Osteocyte (in vitro differentiated cells): ENCODE data around the gene C19orf38. TPM values are rescaled to one million over a fixed set of nuclear protein-coding genes. Genes with fewer than 3 reads are reported as not detected.

ENCODE experiments used
- DNase-seq: peaks from one replicate; pipeline ENCODE4 v3.0.0; 2021; ENCODE audit warnings: mixed read lengths; ENCODE audit not compliant: unreplicated experiment; ENCODE audit errors: extremely low spot score
- H3K27ac Mint-ChIP-seq: one replicate; pipeline ENCODE4 v1.8.0; 2021; ENCODE audit warnings: mild to moderate bottlenecking, mixed read lengths; ENCODE audit not compliant: unreplicated experiment
- H3K27me3 Mint-ChIP-seq: one replicate; pipeline ENCODE4 v1.8.0; 2021; ENCODE audit warnings: mixed read lengths; ENCODE audit not compliant: unreplicated experiment
- H3K36me3 Mint-ChIP-seq: one replicate; pipeline ENCODE4 v1.8.0; 2021; ENCODE audit warnings: mixed read lengths; ENCODE audit not compliant: unreplicated experiment
- H3K4me1 Mint-ChIP-seq: one replicate; pipeline ENCODE4 v1.8.0; 2021; ENCODE audit warnings: mixed read lengths; ENCODE audit not compliant: unreplicated experiment
- H3K4me3 Mint-ChIP-seq: one replicate; pipeline ENCODE4 v1.8.0; 2021; ENCODE audit warnings: mild to moderate bottlenecking, moderate library complexity, mixed read lengths; ENCODE audit not compliant: unreplicated experiment
- H3K9me3 Mint-ChIP-seq: one replicate; pipeline ENCODE4 v1.8.0; 2021; ENCODE audit warnings: mixed read lengths; ENCODE audit not compliant: unreplicated experiment
- CTCF ChIP-seq: fragments of 200-600 bp; sonication (generic); IDR thresholded peaks from 2 replicates; pipeline ENCODE4 v1.5.0; 2021; ENCODE audit warnings: antibody characterized with exemption, mild to moderate bottlenecking, moderate library complexity
- total RNA-seq: library from RNA; stranded (reverse); gene quantifications from 2 replicates; pipeline ENCODE4 v1.2.1, GENCODE V29; 2021

C19orf38 gene
- total RNA-seq, 1 donor from 2014 or later = 0.27 TPM

GRCh38 chr19:10889880-10890279, 41.7 kb downstream of the C19orf38 start:
- no peak for DNase-seq
- H3K4me1 Mint-ChIP-seq = peaks cover 42% of the 10 kb centered on the region
- H3K27ac Mint-ChIP-seq = no peak overlapping the region
- no peak overlapping the region for H3K4me3 Mint-ChIP-seq
- TF ChIP-seq CTCF = no peak
- H3K9me3 Mint-ChIP-seq = no peaks in the 10 kb centered on the region
- H3K27me3 Mint-ChIP-seq = no peaks in the 10 kb centered on the region
- no peaks in the 10 kb centered on the region for H3K36me3 Mint-ChIP-seq

GRCh38 chr19:10891405-10892086, 43.3 kb downstream of the C19orf38 start:
- H3K4me3 Mint-ChIP-seq = no peak overlapping the region

DNA sequence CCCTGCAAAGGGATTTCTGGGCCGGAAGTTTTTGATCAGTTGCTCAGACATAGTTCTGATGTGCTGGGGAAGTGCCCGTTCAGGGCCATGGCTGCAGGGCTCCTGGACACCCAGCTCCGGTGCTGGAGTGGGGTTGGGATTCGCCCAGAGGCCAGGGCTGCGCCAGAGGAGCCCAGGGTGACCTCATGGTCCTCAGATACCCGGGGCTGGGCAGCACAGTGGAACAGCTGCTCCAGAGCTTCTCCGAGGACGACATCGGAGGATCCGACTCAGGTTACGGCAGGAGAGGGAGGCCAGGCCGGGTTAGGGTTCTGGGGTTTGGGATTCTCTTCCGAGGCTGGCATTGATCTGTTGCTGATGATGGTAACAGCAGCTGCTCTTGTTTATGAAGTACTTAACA, 44.0 kb downstream of the C19orf38 start:
- Mint-ChIP-seq H3K27me3 (no peaks in the 10 kb centered on the region), H3K4me3 (no peak overlapping the region), H3K27ac (no peak overlapping the region), H3K9me3 (no peaks in the 10 kb centered on the region), H3K4me1 (peaks cover 49% of the 10 kb centered on the region), H3K36me3 (no peaks in the 10 kb centered on the region)
- DNase-seq = no peak
- TF ChIP-seq CTCF = no peak

More at GRCh38 chr19:10891405-10892086, 43.3 kb downstream of the C19orf38 start:
- H3K9me3 Mint-ChIP-seq = no peaks in the 10 kb centered on the region
- no peaks in the 10 kb centered on the region for H3K27me3 Mint-ChIP-seq
- no peaks in the 10 kb centered on the region for H3K36me3 Mint-ChIP-seq
- DNase-seq = no peak
- peaks cover 45% of the 10 kb centered on the region for H3K4me1 Mint-ChIP-seq
- no peak for TF ChIP-seq CTCF
- no peak overlapping the region for H3K27ac Mint-ChIP-seq

GRCh38 chr19:10894911-10895213, 46.6 kb downstream of the C19orf38 start:
- Mint-ChIP-seq H3K36me3 (no peaks in the 10 kb centered on the region), H3K4me3 (no peak overlapping the region), H3K4me1 (peaks cover 53% of the 10 kb centered on the region), H3K27ac (no peak overlapping the region), H3K9me3 (no peaks in the 10 kb centered on the region), H3K27me3 (no peaks in the 10 kb centered on the region)
- TF ChIP-seq CTCF = no peak
- no peak for DNase-seq

DNA sequence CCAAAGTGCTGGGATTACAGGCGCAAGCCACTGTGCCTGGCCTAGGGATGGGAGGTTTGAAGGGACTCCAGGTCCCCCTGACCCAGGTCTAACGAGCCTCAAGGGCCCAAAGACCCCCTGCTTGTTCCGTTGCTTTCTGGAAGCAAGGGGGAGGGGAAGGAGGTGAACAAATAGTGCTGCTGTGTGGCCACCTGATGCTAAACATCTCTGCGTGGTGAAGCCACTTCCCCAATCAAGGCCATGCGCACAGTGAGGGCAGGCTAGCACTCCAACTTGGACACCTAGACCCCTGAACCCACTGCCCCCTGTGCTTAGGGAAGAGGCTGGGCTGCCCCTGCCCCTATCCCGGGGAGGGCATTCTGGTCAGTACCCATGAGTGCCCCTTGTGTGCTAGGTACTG, 47.1 kb downstream of the C19orf38 start:
- Mint-ChIP-seq H3K4me3 (no peak overlapping the region), H3K36me3 (no peaks in the 10 kb centered on the region), H3K9me3 (no peaks in the 10 kb centered on the region), H3K27ac (no peak overlapping the region), H3K27me3 (no peaks in the 10 kb centered on the region), H3K4me1 (peaks cover 53% of the 10 kb centered on the region)
- no peak for TF ChIP-seq CTCF
- DNase-seq = no peak
